ENCODE measurements around the gene WFDC5. TPM values are rescaled to one million over a fixed set of nuclear protein-coding genes. Genes with fewer than 3 reads are reported as not detected.
"Not testable (repeated sequence)": the region's sequence is repeated elsewhere in the genome, so short reads cannot be mapped to it uniquely, and the experiment has no call there.

WFDC5 gene
- total RNA-seq, 2 experiments from 2014 or later = not detected

GRCh38 chr20:45157962-45158361 is 43.0 kb upstream of the WFDC5 start:
- ChIA-PET POLR2A (no interaction called here), CTCF (ENCODE audit: unreplicated experiment) (no interaction called here)

GRCh38 chr20:45156713-45157112 is 41.7 kb upstream of the WFDC5 start:
- H3K4me2 ChIP-seq (ENCODE audit: low read length) = no peak overlapping the region
- CTCF ChIA-PET (ENCODE audit: unreplicated experiment) = no interaction called here
- H3K36me3 ChIP-seq (ENCODE audit: insufficient read depth, low read length) = no peaks in the 10 kb centered on the region
- intact Hi-C loops (cut with micrococcal nuclease; ENCODE audit: unreplicated experiment) = no loop called here
- no peaks in the 10 kb centered on the region for H3K4me1 ChIP-seq (ENCODE audit: insufficient read depth, low read length, poor library complexity, severe bottlenecking)
- no peaks in the 10 kb centered on the region for H3K9me3 ChIP-seq (ENCODE audit: low read length)
- no TSS peak for BruUV-seq (replicated peaks)
- no peaks in the 10 kb centered on the region for H3K9me2 ChIP-seq (ENCODE audit: insufficient read depth, low read length)
- no peaks in the 10 kb centered on the region for H4K20me1 ChIP-seq (ENCODE audit: insufficient read depth, low read length)
- POLR2A ChIA-PET = no interaction called here
- H3K79me2 ChIP-seq (ENCODE audit: insufficient read depth, low read depth, low read length) = no peaks in the 10 kb centered on the region
- no peak overlapping the region for H3K27ac ChIP-seq (ENCODE audit: low read depth, low read length, poor library complexity, severe bottlenecking)
- H2AFZ ChIP-seq (ENCODE audit: low read length) = no peak overlapping the region
- no peak for TF ChIP-seq CTCF (conservative IDR thresholded peaks at IDR 0.05; ENCODE audit: low read length)
- TF ChIP-seq EZH2phosphoT487 (IDR thresholded peaks at IDR 0.05; ENCODE audit: borderline replicate concordance, low read depth, low read length) = no peak
- no peak for DNase-seq (ENCODE audit: low spot score)
- H3K4me3 ChIP-seq (ENCODE audit: low read depth, low read length, poor library complexity, severe bottlenecking) = no peak overlapping the region

More at GRCh38 chr20:45157962-45158361, 43.0 kb upstream of the WFDC5 start:
- no peak for DNase-seq (ENCODE audit: low spot score)
- H3K4me1 ChIP-seq (ENCODE audit: insufficient read depth, low read length, poor library complexity, severe bottlenecking) = no peaks in the 10 kb centered on the region
- no peaks in the 10 kb centered on the region for H4K20me1 ChIP-seq (ENCODE audit: insufficient read depth, low read length)
- TF ChIP-seq CTCF (conservative IDR thresholded peaks at IDR 0.05; ENCODE audit: low read length) (no peak), EZH2phosphoT487 (IDR thresholded peaks at IDR 0.05; ENCODE audit: borderline replicate concordance, low read depth, low read length) (no peak)
- H3K4me2 ChIP-seq (ENCODE audit: low read length) = no peak overlapping the region
- intact Hi-C loops (cut with micrococcal nuclease; ENCODE audit: unreplicated experiment) = no loop called here
- H2AFZ ChIP-seq (ENCODE audit: low read length) = no peak overlapping the region
- BruUV-seq (replicated peaks) = no TSS peak
- no peaks in the 10 kb centered on the region for H3K9me2 ChIP-seq (ENCODE audit: insufficient read depth, low read length)
- H3K79me2 ChIP-seq (ENCODE audit: insufficient read depth, low read depth, low read length) = no peaks in the 10 kb centered on the region
- H3K4me3 ChIP-seq (ENCODE audit: low read depth, low read length, poor library complexity, severe bottlenecking) = no peak overlapping the region
- no peak overlapping the region for H3K27ac ChIP-seq (ENCODE audit: low read depth, low read length, poor library complexity, severe bottlenecking)
- no peaks in the 10 kb centered on the region for H3K9me3 ChIP-seq (ENCODE audit: low read length)
- H3K36me3 ChIP-seq (ENCODE audit: insufficient read depth, low read length) = no peaks in the 10 kb centered on the region

GRCh38 chr20:45154794-45155193 is 39.8 kb upstream of the WFDC5 start:
- H3K4me2 ChIP-seq (ENCODE audit: low read length); DNase-seq (ENCODE audit: low spot score); H3K4me1 ChIP-seq (ENCODE audit: insufficient read depth, low read length, poor library complexity, severe bottlenecking); H3K79me2 ChIP-seq (ENCODE audit: insufficient read depth, low read depth, low read length); H2AFZ ChIP-seq (ENCODE audit: low read length); H3K9me3 ChIP-seq (ENCODE audit: low read length); H3K27ac ChIP-seq (ENCODE audit: low read depth, low read length, poor library complexity, severe bottlenecking); H3K36me3 ChIP-seq (ENCODE audit: insufficient read depth, low read length); H3K4me3 ChIP-seq (ENCODE audit: low read depth, low read length, poor library complexity, severe bottlenecking); BruUV-seq (replicated peaks); intact Hi-C loops (cut with micrococcal nuclease; ENCODE audit: unreplicated experiment); CTCF ChIA-PET (ENCODE audit: unreplicated experiment); H4K20me1 ChIP-seq (ENCODE audit: insufficient read depth, low read length); H3K9me2 ChIP-seq (ENCODE audit: insufficient read depth, low read length): not testable (repeated sequence)
- POLR2A ChIA-PET = interaction anchor here (0.7 kb wide), 1 partner anchor 312 kb away, joined by 3 read pairs; no protein-coding TSS in a partner anchor
